Lung (tissue), 12 donors: ENCODE results near the gene TRPM7. TPM values are rescaled to one million over a fixed set of nuclear protein-coding genes. Genes with fewer than 3 reads are reported as not detected.

Experiments
- ATAC-seq: fragments of 200-7000 bp; cut with Tn5 transposase; one replicate; pipeline ENCODE4 v1.9.1; 2020; ENCODE audit warnings: moderate number of reproducible peaks; ENCODE audit not compliant: insufficient read depth, low FRiP score
- DNase-seq, 3 donors: peaks; one replicate each; pipeline ENCODE4 v3.0.0-alpha.2; 2013 to 2017
- H3K27ac ChIP-seq, 2 donors: one replicate each; pipeline ENCODE4 v1.5.1; 2013; ENCODE audit warnings: mild to moderate bottlenecking in 2 of 2, moderate library complexity in 2 of 2, control low read depth in 1 of 2, inconsistent platforms in 1 of 2, low read depth in 1 of 2, low read length in 1 of 2
- H3K27me3 ChIP-seq, 3 donors: one replicate each; pipeline ENCODE4 v1.5.1; 2013; ENCODE audit warnings: low read length in 2 of 3; ENCODE audit not compliant: control insufficient read depth in 3 of 3, insufficient read depth in 3 of 3
- H3K36me3 ChIP-seq, 4 donors: one replicate each; pipeline ENCODE4 v1.5.1; 2013; ENCODE audit warnings: low read length in 4 of 4, mild to moderate bottlenecking in 1 of 4, moderate library complexity in 1 of 4; ENCODE audit not compliant: control insufficient read depth in 4 of 4, insufficient read depth in 4 of 4
- H3K4me1 ChIP-seq, 5 donors: one replicate each; pipeline ENCODE4 v1.5.1; 2013; ENCODE audit warnings: low read length in 5 of 5, mild to moderate bottlenecking in 2 of 5, moderate library complexity in 1 of 5; ENCODE audit not compliant: control insufficient read depth in 5 of 5, insufficient read depth in 5 of 5
- H3K4me3 ChIP-seq: one replicate; pipeline ENCODE4 v1.5.1; 2013; ENCODE audit warnings: mild to moderate bottlenecking, control low read depth, moderate library complexity
- H3K9ac ChIP-seq, 2 donors: one replicate each; pipeline ENCODE4 v1.5.1; 2013; ENCODE audit warnings: low read length in 2 of 2, control low read depth in 1 of 2; ENCODE audit not compliant: insufficient read depth in 1 of 2
- H3K9me3 ChIP-seq, 4 donors: one replicate each; pipeline ENCODE4 v1.5.1; 2013; ENCODE audit warnings: low read length in 3 of 4, mild to moderate bottlenecking in 1 of 4, moderate library complexity in 1 of 4; ENCODE audit not compliant: control insufficient read depth in 4 of 4, insufficient read depth in 3 of 4
- WGBS, 2 donors: extraction: QIAGEN DNeasy Blood & Tissue Kit; methylation state at CpG; one replicate each; pipeline ENCODE4 v1.1.7; 2013; 5-methylcytosine and 5-hydroxymethylcytosine counted together
- polyA plus RNA-seq, 2 donors: library from polyadenylated mRNA; stranded (reverse); fragments of 200-250 nt; gene quantifications; one replicate each; pipeline ENCODE4 v1.2.1, GENCODE V29; 2013
- total RNA-seq, 2 donors: library from RNA; depleted of rRNA in 1 of 2; stranded (reverse); fragments of >200 nt in 1 of 2; gene quantifications; one replicate each; pipeline ENCODE4 v1.2.1, GENCODE V29; 2014 to 2021
- TF ChIP-seq, protein P1 (sequence below): IDR thresholded peaks from 2 replicates; pipeline ENCODE4 v1.5.1; 2012; ENCODE audit warnings: mild to moderate bottlenecking; ENCODE audit errors: control extremely low read depth, extremely low read depth
- donor health status: control.
- donor health status: control.
- donor health status: Bipolar disorder and iron deficiency.
- donor health status: healthy.
- donor health status: DM: yes; HTN: yes; CAD: no.

TRPM7 gene
- total and polyA plus RNA-seq, 4 donors = 9.1 to 77.7 (median 20.7) TPM

DNA sequence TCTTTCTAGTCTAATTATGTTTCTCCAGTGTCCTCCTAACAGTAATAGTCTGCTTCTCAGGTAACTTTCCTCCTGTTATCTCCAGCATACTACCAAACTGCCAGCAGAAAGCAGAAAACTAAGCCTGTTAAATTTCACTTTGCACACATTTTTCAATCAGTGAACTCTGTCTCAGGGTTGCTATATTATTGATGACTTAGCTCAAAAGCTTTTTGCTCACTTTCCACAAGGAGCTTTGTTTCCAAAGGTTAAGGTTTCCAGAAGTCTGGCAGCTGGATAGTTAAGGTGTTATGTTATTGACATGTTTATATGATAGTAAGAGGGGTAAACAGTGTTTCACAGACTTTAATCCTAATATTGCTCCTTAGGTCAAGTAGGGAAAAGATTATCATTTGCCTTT, 5.1 kb downstream of the TRPM7 start:
- H3K4me1 ChIP-seq = peaks cover 0 to 21% (median 6%) of the 10 kb centered on the region in 5 donors
- no peaks in the 10 kb centered on the region for H3K9me3 ChIP-seq
- TF ChIP-seq, protein P1, sequence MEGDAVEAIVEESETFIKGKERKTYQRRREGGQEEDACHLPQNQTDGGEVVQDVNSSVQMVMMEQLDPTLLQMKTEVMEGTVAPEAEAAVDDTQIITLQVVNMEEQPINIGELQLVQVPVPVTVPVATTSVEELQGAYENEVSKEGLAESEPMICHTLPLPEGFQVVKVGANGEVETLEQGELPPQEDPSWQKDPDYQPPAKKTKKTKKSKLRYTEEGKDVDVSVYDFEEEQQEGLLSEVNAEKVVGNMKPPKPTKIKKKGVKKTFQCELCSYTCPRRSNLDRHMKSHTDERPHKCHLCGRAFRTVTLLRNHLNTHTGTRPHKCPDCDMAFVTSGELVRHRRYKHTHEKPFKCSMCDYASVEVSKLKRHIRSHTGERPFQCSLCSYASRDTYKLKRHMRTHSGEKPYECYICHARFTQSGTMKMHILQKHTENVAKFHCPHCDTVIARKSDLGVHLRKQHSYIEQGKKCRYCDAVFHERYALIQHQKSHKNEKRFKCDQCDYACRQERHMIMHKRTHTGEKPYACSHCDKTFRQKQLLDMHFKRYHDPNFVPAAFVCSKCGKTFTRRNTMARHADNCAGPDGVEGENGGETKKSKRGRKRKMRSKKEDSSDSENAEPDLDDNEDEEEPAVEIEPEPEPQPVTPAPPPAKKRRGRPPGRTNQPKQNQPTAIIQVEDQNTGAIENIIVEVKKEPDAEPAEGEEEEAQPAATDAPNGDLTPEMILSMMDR = no peak
- no peak overlapping the region for H3K9ac ChIP-seq
- ATAC-seq (no peak), DNase-seq (no peak)
- no peak overlapping the region for H3K27ac ChIP-seq
- no peaks in the 10 kb centered on the region for H3K27me3 ChIP-seq
- no peak overlapping the region for H3K4me3 ChIP-seq
- H3K36me3 ChIP-seq = peaks cover 3 to 7% (median 4%) of the 10 kb centered on the region in 4 donors

DNA sequence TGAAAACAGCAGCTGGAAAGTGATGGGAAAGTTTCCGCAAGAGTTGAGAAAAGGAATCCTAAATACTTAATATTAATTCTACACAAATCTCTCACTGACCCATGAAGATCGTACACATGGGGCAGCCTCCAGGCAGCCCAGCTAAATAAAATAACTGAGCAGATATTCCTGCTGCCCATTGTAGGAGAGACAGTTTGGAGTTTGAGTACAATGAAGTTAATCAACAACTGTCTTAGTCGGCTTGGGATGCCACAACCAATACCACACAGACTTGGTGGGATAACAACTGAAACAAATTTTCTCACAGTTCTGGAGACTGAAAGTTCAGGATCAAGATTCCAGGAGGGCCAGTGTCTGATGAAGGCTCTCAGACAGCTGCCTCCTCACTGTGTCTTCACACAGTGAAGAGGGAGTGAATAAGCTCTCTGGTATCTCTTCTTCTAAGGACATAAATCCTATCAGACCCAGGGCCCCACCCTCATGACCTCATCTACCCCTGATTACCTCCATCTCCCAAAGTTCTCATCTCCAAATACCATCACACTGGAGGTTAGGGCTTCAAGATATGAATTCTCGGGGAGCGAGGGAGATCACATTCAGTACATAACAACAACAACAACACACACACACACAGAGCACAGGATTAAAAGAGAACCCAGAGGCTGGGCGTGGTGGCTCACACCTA, 9.7 kb downstream of the TRPM7 start:
- DNase-seq = no peak
- no peak overlapping the region for H3K9ac ChIP-seq
- peak overlapping the region in 1 of 2 donors; percentile 82 for H3K27ac ChIP-seq
- TF ChIP-seq, protein P1 = no peak
- H3K4me1 ChIP-seq = peaks cover 0 to 13% (median 2%) of the 10 kb centered on the region in 5 donors
- ATAC-seq = no peak
- no peaks in the 10 kb centered on the region for H3K9me3 ChIP-seq
- 89 to 91% methylated on average over 6 of the region's 6 CpGs for WGBS, 2 donors
- H3K36me3 ChIP-seq = peaks cover 0 to 3% (median 1%) of the 10 kb centered on the region in 4 donors
- no peaks in the 10 kb centered on the region for H3K27me3 ChIP-seq
- H3K4me3 ChIP-seq = no peak overlapping the region

DNA sequence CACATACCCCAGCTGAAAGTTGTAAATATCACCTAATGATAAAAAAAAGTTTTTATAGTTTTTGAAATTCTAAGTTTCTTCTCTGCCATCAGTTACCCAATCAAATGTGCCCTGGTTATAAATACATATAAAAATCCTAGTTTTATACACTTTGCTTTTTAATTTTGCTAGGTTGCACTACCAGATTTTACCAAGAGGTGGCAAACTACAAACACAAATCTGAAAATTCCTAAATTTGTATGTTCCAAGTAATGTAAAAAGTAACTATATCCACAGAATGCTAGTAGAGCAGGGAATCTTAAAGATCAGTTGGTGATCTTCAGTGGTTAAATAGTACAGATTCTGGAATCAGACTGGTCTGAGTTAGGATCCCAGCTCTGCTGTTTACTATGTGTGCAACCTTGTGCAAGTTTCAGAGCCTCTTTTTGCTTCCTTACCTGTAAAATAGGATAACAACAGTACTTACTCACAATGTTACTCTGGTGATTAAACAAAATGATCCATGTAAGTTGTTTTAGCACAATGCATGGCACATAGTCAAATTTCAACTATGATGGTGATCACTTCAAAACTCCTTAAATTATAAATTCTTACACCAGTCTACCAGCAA, 11.0 kb downstream of the TRPM7 start:
- DNase-seq = peak in 2 of 3 donors; percentile 69 to 71
- Histone ChIP-seq H3K27ac (no peak overlapping the region), H3K9me3 (no peaks in the 10 kb centered on the region), H3K4me3 (no peak overlapping the region), H3K4me1 (peaks cover 0 to 10% (median 0%) of the 10 kb centered on the region in 5 donors), H3K27me3 (no peaks in the 10 kb centered on the region), H3K36me3 (peaks cover 0 to 3% (median 0%) of the 10 kb centered on the region in 4 donors), H3K9ac (no peak overlapping the region)
- TF ChIP-seq, protein P1 = peak; percentile 54
- ATAC-seq = no peak
